Putamen (tissue), 1 donor: ENCODE results near the gene ITPRID2.
"Not testable (repeated sequence)": the region's sequence is repeated elsewhere in the genome, so short reads cannot be mapped to it uniquely, and the experiment has no call there.

Experiments used
- DNase-seq: peaks from one replicate; pipeline ENCODE4 v3.0.0-alpha.2; 2016; ENCODE audit warnings: low spot score

The ITPRID2 gene

GRCh38 chr2:181961167-181961566, 69.6 kb downstream of the ITPRID2 start:
- DNase-seq, result not testable (repeated sequence)

DNA sequence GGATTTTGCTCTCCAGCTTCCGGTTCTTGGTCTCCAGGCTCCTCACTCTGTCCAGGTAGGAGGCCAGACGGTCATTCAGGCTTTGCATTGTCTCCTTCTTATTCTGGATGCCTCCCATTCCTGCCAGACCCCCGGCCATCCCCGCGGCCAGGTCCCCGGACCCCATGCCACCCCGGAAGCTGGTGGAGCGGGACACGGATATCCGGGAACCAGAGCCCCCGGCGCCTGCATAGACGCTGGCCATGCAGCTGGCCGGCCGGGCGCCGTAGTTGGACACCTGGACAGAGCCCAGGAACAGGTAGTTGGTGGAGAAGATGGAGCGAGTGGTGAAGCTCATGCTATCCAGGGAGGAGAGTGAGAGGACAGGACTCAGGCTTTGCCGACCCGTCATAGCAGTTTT, 70.6 kb downstream of the ITPRID2 start:
- DNase-seq, result no peak

DNA sequence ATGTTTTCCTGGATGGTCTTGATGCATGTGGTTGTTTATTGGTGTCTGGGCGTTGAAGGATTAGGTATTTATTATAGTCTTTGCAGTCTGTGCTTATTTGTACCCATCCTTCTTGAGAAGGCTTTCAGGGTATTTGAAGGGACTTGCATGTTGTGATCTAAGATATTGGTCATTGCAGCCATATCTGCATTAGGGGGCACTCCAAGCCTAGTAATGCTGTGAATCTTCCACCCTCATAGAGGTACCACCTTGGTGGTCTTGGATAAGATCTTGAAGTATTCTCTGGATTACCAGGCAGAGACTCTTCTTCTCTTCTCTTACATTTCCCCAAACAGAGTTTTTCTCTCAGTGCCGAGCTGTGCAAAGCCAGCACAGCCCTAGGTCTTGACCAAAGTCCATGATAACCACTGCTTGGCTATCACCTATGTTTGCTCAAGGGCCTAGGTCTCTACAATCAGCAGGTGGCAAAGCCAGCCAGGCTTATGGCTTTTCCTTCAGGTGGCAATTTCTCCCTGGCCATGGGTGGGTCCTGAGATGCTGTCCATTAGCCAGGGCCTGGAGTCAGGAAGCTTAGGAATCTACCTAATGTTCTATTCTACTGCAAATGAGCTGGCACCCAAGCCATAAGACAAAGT, 78.7 kb downstream of the ITPRID2 start:
- no peak for DNase-seq

- DNase-seq, result no peak
Observed at GRCh38 chr2:181971032-181971431, 79.5 kb downstream of the ITPRID2 start.

DNA sequence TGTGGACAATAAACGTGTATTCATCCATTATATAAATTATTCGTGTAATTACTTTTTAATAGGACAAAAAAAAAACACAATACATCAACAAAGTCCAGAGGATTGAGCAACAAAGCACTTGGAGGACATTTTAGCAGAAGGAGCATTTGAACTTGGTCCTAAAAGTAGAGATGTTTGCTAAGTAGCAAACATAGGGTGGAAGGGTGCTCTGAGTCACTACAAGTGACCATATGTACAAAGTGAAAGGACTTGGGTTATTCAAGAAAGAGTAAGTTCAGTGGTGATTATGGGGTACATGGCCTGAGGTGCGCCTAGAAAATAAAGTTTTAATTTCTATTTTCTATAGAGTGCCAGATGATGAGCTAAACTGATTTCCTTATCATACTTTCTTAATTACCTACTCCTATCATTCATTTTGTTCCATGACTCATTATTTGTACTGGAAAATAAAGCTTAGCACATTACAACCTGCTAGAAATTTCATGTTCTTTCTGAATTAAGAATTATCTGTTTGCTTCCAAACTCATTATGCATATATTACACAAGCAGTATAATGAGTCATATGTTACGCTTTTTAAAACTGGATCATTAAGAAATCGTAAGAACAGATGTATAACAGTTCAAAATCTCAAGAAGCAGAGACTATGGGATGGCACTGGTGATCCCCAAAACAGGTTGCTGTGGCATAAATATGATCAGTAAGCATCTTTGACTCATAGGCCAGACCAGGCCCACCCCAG, 81.1 kb downstream of the ITPRID2 start:
- DNase-seq, result no peak

DNA sequence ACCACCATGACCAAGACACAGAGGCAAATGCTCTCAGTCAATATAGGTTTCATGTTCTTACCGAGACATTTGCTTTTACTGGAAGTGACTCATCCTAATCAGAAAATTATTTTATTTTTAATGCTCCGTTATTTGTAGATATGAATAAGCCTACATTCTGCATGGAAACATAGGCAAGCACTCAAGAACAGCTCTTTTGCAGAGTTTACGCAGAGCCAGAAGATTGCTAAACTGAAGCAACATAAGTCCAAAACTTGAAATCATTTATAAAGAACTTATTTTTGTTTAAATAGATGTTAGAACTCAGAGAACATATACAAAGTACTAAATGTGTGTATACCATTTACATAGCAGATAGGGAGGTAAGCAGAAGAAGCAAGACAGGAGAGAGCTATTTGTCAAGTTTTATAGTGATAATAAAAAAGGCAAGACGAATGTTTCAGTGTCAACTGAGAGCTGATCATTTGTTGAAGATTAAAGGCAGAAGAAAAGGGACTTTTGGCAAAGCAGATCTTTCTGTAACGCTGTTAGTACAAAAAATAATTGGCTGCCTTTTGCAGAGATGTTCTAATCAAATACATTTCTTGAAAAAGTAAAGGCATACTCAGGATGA, 81.7 kb downstream of the ITPRID2 start:
- no peak for DNase-seq

- DNase-seq, result no peak
Observed at GRCh38 chr2:181977661-181978350, 86.3 kb downstream of the ITPRID2 start.

DNA sequence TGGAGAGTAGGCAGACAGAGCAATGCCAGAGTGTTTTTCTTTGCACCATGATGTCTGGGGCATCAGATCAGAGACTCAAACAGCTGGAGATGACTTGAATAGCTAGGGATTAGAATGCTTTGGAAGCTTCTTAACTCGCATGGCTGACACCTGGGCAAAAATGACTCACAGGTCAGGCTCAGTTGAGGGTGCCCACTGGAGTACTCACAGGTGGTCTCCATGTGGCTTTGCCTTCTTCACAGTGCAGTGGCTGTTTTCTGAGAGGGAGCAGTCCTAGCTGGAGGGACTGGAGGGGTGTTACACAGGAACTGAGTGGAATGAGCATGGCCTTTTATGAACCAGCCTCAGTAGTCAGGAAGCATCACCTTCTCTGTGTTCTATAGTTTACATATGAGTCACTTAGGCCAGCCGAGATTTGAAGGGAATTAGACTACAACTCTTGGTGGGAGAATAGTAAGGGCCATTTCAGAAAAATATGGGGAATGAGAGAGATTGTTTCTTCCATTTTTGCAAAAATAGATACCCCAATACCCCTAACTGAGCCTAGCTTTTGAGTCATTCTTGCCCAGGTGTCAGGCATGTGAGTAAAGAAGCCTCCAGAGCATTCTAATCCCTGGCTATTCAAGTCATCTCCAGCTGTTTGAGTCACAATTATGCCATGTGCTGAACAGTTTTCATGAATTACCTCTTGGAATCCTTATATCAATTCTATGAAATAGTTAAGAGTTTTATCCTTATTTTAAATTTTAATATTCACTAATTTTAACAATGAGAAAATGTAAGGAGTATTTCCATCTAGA, 87.0 kb downstream of the ITPRID2 start:
- DNase-seq, result no peak
